IMR-90 (cell line): ENCODE results near the gene GPLD1. TPM values are rescaled to one million over a fixed set of nuclear protein-coding genes. Genes with fewer than 3 reads are reported as not detected.

Experiments used
- ATAC-seq: fragments of 200-7000 bp; cut with Tn5 transposase; 2 replicates; pipeline ENCODE4 v1.9.1; 2020; ENCODE audit warnings: low read depth, mild to moderate bottlenecking, moderate library complexity
- BruUV-seq: library from RNA; stranded (reverse); fragments of 400-500 nt; replicated peaks from 2 replicates; lab custom pipeline; 2021; lab: Mats Ljungman, UMichigan
- CTCF ChIA-PET: fragments of 300-600 bp; formaldehyde crosslinking; extraction: SDS; loops from one replicate; lab custom pipeline; 2021; ENCODE audit warnings: antibody characterized with exemption; lab: Yijun Ruan, JAX
- POLR2A ChIA-PET: fragments of 300-600 bp; sonication (Branson Sonifier 250); formaldehyde crosslinking; loops from one replicate; lab custom pipeline; 2022; ENCODE audit warnings: antibody characterized with exemption; ENCODE audit not compliant: unreplicated experiment; lab: Charles Lee
- DNase-seq: peaks from one replicate; pipeline ENCODE4 v3.0.0; 2013
- H2AFZ ChIP-seq: replicated peaks from 2 replicates; pipeline ENCODE3; 2013; ENCODE audit warnings: low read length, mild to moderate bottlenecking; ENCODE audit not compliant: poor library complexity
- H2AK5ac ChIP-seq: 2 replicates; pipeline ENCODE4 v1.6.1; 2013; ENCODE audit warnings: low read depth, low read length, inconsistent platforms
- H2AK9ac ChIP-seq: replicated peaks from 2 replicates; pipeline ENCODE3; 2013; ENCODE audit warnings: mild to moderate bottlenecking, low read depth, low read length, moderate library complexity; ENCODE audit not compliant: poor library complexity
- H2BK120ac ChIP-seq: 2 replicates; pipeline ENCODE4 v1.6.1; 2013; ENCODE audit warnings: low read depth, low read length, inconsistent platforms
- H2BK15ac ChIP-seq: 3 replicates; pipeline ENCODE4 v1.6.1; 2013; ENCODE audit warnings: low read depth, low read length, inconsistent platforms
- H2BK20ac ChIP-seq: 2 replicates; pipeline ENCODE4 v1.6.1; 2013; ENCODE audit warnings: low read depth, mild to moderate bottlenecking, inconsistent platforms, low read length, moderate library complexity
- H2BK5ac ChIP-seq: 2 replicates; pipeline ENCODE4 v1.6.1; 2013; ENCODE audit warnings: mild to moderate bottlenecking, low read depth, low read length, inconsistent platforms; ENCODE audit not compliant: poor library complexity, severe bottlenecking
- H3K14ac ChIP-seq: replicated peaks from 2 replicates; pipeline ENCODE4 v1.6.1; 2013; ENCODE audit warnings: low read depth, low read length, inconsistent platforms
- H3K18ac ChIP-seq: 2 replicates; pipeline ENCODE4 v1.6.1; 2013; ENCODE audit warnings: low read depth, low read length, control low read depth
- H3K23ac ChIP-seq: 2 replicates; pipeline ENCODE4 v1.6.1; 2013; ENCODE audit warnings: low read depth, low read length, inconsistent platforms
- H3K27ac ChIP-seq: 2 replicates; pipeline ENCODE4 v1.5.1; 2013; ENCODE audit warnings: mild to moderate bottlenecking, control low read depth, low read length; ENCODE audit not compliant: insufficient read depth
- H3K27me3 ChIP-seq: 2 replicates; pipeline ENCODE4 v1.6.1; 2013; ENCODE audit warnings: low read length; ENCODE audit not compliant: control insufficient read depth, insufficient read depth
- H3K36me3 ChIP-seq: 2 replicates; pipeline ENCODE4 v1.6.1; 2013; ENCODE audit warnings: low read length, mixed read lengths; ENCODE audit not compliant: control insufficient read depth, insufficient read depth
- H3K4ac ChIP-seq: 2 replicates; pipeline ENCODE4 v1.6.1; 2013; ENCODE audit warnings: low read depth, low read length, inconsistent platforms
- H3K4me1 ChIP-seq: 2 replicates; pipeline ENCODE4 v1.6.1; 2013; ENCODE audit warnings: low read length, mixed read lengths; ENCODE audit not compliant: control insufficient read depth, insufficient read depth
- H3K4me2 ChIP-seq: 2 replicates; pipeline ENCODE4 v1.6.1; 2013; ENCODE audit warnings: low read depth, mild to moderate bottlenecking, control low read depth, low read length, moderate library complexity
- H3K4me3 ChIP-seq: 2 replicates; pipeline ENCODE4 v1.5.1; 2013; ENCODE audit warnings: low read depth, mild to moderate bottlenecking, control low read depth, low read length, moderate library complexity; ENCODE audit not compliant: insufficient read depth
- H3K56ac ChIP-seq: 2 replicates; pipeline ENCODE4 v1.6.1; 2013; ENCODE audit warnings: low read length, inconsistent platforms; ENCODE audit not compliant: insufficient read depth; ENCODE audit errors: extremely low read depth
- H3K79me1 ChIP-seq, 2 experiments: 2 replicates each; pipeline ENCODE4 v1.6.1; 2013; ENCODE audit warnings: low read length in 2 of 2, inconsistent platforms in 1 of 2, low read depth in 1 of 2
- H3K9ac ChIP-seq: 2 replicates; pipeline ENCODE4 v1.6.1; 2013; ENCODE audit warnings: low read depth, low read length, control low read depth
- H3K9me1 ChIP-seq: 2 replicates; pipeline ENCODE4 v1.6.1; 2013; ENCODE audit warnings: low read length, inconsistent platforms; ENCODE audit not compliant: insufficient read depth
- H3K9me3 ChIP-seq: 2 replicates; pipeline ENCODE4 v1.6.1; 2013; ENCODE audit warnings: low read length; ENCODE audit not compliant: control insufficient read depth, insufficient read depth
- H4K20me1 ChIP-seq: 2 replicates; pipeline ENCODE4 v1.6.1; 2013; ENCODE audit warnings: low read length, inconsistent platforms; ENCODE audit not compliant: insufficient read depth
- H4K5ac ChIP-seq: 2 replicates; pipeline ENCODE4 v1.6.1; 2013; ENCODE audit warnings: mild to moderate bottlenecking, low read depth, low read length, control low read depth
- H4K8ac ChIP-seq, 2 experiments: 2 replicates each; pipeline ENCODE4 v1.6.1; 2013; ENCODE audit warnings: low read depth in 2 of 2, low read length in 2 of 2, control low read depth in 1 of 2, inconsistent platforms in 1 of 2
- H4K91ac ChIP-seq: 2 replicates; pipeline ENCODE4 v1.6.1; 2013; ENCODE audit warnings: low read depth, low read length, inconsistent platforms; ENCODE audit not compliant: insufficient read depth
- BHLHE40 ChIP-seq: fragments of 150-350 bp; IDR thresholded peaks from 2 replicates; pipeline ENCODE4 v1.6.1; 2016; ENCODE audit warnings: mild to moderate bottlenecking, low read depth, low read length
- CEBPB ChIP-seq: IDR thresholded peaks from 2 replicates; pipeline ENCODE4 v1.6.1; 2012; ENCODE audit warnings: low read depth, low read length, improper control_type of control experiment
- CHD1 ChIP-seq: IDR thresholded peaks from 2 replicates; pipeline ENCODE4 v1.6.1; 2012; ENCODE audit warnings: low read depth, low read length, improper control_type of control experiment
- FOS ChIP-seq: fragments of 150-350 bp; IDR thresholded peaks from 2 replicates; pipeline ENCODE4 v1.6.1; 2016; ENCODE audit warnings: low read depth, low read length
- MAFK ChIP-seq: IDR thresholded peaks from 2 replicates; pipeline ENCODE4 v1.6.1; 2012; ENCODE audit warnings: low read depth, low read length, improper control_type of control experiment
- MAZ ChIP-seq: IDR thresholded peaks from 2 replicates; pipeline ENCODE4 v1.6.1; 2012; ENCODE audit warnings: low read depth, mild to moderate bottlenecking, low read length, improper control_type of control experiment, moderate library complexity, borderline replicate concordance
- MXI1 ChIP-seq: IDR thresholded peaks from 2 replicates; pipeline ENCODE4 v1.6.1; 2012; ENCODE audit warnings: low read depth, mild to moderate bottlenecking, low read length, moderate library complexity, borderline replicate concordance
- NFE2L2 ChIP-seq: fragments of 150-350 bp; IDR thresholded peaks from 2 replicates; pipeline ENCODE4 v1.6.1; 2016; ENCODE audit warnings: low read depth, mild to moderate bottlenecking, low read length
- POLR2A ChIP-seq: IDR thresholded peaks from 2 replicates; pipeline ENCODE4 v1.6.1; 2012; ENCODE audit warnings: mild to moderate bottlenecking, low read depth, low read length
- RAD21 ChIP-seq: IDR thresholded peaks from 2 replicates; pipeline ENCODE4 v1.6.1; 2012; ENCODE audit warnings: low read length, improper control_type of control experiment
- RCOR1 ChIP-seq: IDR thresholded peaks from 2 replicates; pipeline ENCODE4 v1.6.1; 2012; ENCODE audit warnings: mild to moderate bottlenecking, low read length, improper control_type of control experiment; ENCODE audit not compliant: insufficient replicate concordance
- RFX5 ChIP-seq: IDR thresholded peaks from 2 replicates; pipeline ENCODE4 v1.8.0; 2012; ENCODE audit warnings: low read depth, mild to moderate bottlenecking, low read length, moderate library complexity
- SMC3 ChIP-seq: fragments of 150-350 bp; IDR thresholded peaks from 2 replicates; pipeline ENCODE4 v1.6.1; 2016; ENCODE audit warnings: low read depth, mild to moderate bottlenecking, antibody characterized with exemption, low read length, moderate library complexity
- USF2 ChIP-seq: fragments of 150-350 bp; IDR thresholded peaks from 2 replicates; pipeline ENCODE4 v1.6.1; 2017; ENCODE audit warnings: mild to moderate bottlenecking, antibody characterized with exemption, low read length, low read depth
- dilution Hi-C: fragments of 300-500 bp; cut with HindIII; formaldehyde crosslinking; loops from one replicate; pipeline ENCODE4 v1.14.3; 2018; ENCODE audit warnings: low sequenced_read_pairs; ENCODE audit not compliant: unreplicated experiment
- in situ Hi-C: fragments of 300-500 bp; cut with MboI; formaldehyde crosslinking; loops from 3 replicates; pipeline ENCODE4 v1.14.3; 2019; ENCODE audit warnings: low sequenced_read_pairs, inconsistent platforms, mixed read lengths
- intact Hi-C: fragments of 100-400 bp; cut with micrococcal nuclease; formaldehyde crosslinking; loops from 2 replicates; pipeline ENCODE4 v1.10.0; 2022
- polyA plus RNA-seq, 3 experiments: library from polyadenylated mRNA; depleted of rRNA; stranded (reverse); fragments of >200 nt; gene quantifications; 2 replicates each; pipeline ENCODE4 v1.2.3, GENCODE V29; 2012; ENCODE audit warnings: low replicate concordance in 1 of 3
- total RNA-seq: library from RNA; depleted of rRNA; stranded (reverse); fragments of >200 nt; gene quantifications from 2 replicates; pipeline ENCODE4 v1.2.3, GENCODE V29; 2012
- TF ChIP-seq, protein P1 (sequence below): fragments of 150-350 bp; IDR thresholded peaks from 2 replicates; pipeline ENCODE4 v1.6.1; 2016; ENCODE audit warnings: low read depth, mild to moderate bottlenecking, low read length, moderate library complexity, borderline replicate concordance

Gene GPLD1
- total and polyA plus RNA-seq, 2 of the 4 experiments (the other 2 are of a cell fraction): 0.05 to 0.18 TPM

DNA sequence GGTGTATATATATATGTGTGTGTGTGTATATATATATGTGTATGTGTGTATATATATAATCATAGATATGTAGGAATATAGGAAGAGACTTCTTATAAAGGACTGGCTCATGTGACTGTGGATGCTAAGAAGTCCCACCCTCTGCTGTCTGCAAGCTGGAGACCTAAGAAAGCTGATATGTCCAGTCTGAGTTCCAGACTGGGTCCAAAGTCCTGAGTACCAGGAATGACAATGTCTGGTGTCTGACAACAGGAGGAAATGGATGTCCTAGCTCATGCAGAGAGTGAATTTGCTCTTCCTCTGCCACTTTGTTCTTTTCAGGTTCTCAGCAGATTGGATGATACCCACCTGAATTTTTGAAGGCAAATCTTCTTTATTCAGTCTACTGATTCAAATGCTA, 12.5 kb upstream of the GPLD1 start:
- no peaks in the 10 kb centered on the region for H3K9me1 ChIP-seq
- intact Hi-C loops (no loop called here), in situ Hi-C loops (no loop called here), dilution Hi-C loops (no loop called here)
- no peak overlapping the region for H3K4me3 ChIP-seq
- H3K27me3 ChIP-seq: no peaks in the 10 kb centered on the region; the same call in 1 of the 2 replicates
- H3K27ac ChIP-seq: no peak overlapping the region
- TF ChIP-seq, protein P1, sequence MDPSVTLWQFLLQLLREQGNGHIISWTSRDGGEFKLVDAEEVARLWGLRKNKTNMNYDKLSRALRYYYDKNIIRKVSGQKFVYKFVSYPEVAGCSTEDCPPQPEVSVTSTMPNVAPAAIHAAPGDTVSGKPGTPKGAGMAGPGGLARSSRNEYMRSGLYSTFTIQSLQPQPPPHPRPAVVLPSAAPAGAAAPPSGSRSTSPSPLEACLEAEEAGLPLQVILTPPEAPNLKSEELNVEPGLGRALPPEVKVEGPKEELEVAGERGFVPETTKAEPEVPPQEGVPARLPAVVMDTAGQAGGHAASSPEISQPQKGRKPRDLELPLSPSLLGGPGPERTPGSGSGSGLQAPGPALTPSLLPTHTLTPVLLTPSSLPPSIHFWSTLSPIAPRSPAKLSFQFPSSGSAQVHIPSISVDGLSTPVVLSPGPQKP: no peak
- no peak for TF ChIP-seq MXI1
- no peak for TF ChIP-seq MAZ
- no peak for TF ChIP-seq MAFK
- no peak for TF ChIP-seq USF2
- no peak for TF ChIP-seq NFE2L2
- TF ChIP-seq POLR2A: no peak
- TF ChIP-seq SMC3: no peak
- no peak for TF ChIP-seq CHD1
- TF ChIP-seq FOS: no peak
- TF ChIP-seq RAD21: no peak
- TF ChIP-seq RCOR1: no peak
- TF ChIP-seq BHLHE40: no peak
- no peak for TF ChIP-seq RFX5
- no peak for TF ChIP-seq CEBPB
- H2AFZ ChIP-seq: no peak overlapping the region
- H2BK120ac ChIP-seq: no peak overlapping the region
- no peaks in the 10 kb centered on the region for H4K20me1 ChIP-seq
- H3K14ac ChIP-seq: no peak overlapping the region
- no peak overlapping the region for H3K9ac ChIP-seq
- no peak overlapping the region for H4K91ac ChIP-seq
- no peaks in the 10 kb centered on the region for H3K36me3 ChIP-seq
- H3K4me1 ChIP-seq: no peaks in the 10 kb centered on the region
- no peak overlapping the region for H2AK5ac ChIP-seq
- POLR2A ChIA-PET: no interaction called here
- H3K9me3 ChIP-seq: no peaks in the 10 kb centered on the region
- ATAC-seq (no peak), DNase-seq (no peak)
- H3K23ac ChIP-seq: no peak overlapping the region
- no peaks in the 10 kb centered on the region for H3K79me1 ChIP-seq
- no peak overlapping the region for H2BK20ac ChIP-seq
- no peak overlapping the region for H2BK5ac ChIP-seq
- H4K8ac ChIP-seq: no peak overlapping the region
- no peak overlapping the region for H3K56ac ChIP-seq
- peak overlapping the region; percentile 65 for H2AK9ac ChIP-seq
- H4K5ac ChIP-seq: no peak overlapping the region
- H2BK15ac ChIP-seq: no peak overlapping the region
- no peak overlapping the region for H3K4ac ChIP-seq
- CTCF ChIA-PET: interaction anchor here (1.4 kb wide), 2 partner anchors 10 to 19 kb away, joined by 3 read pairs; no protein-coding TSS in a partner anchor
- BruUV-seq: no TSS peak
- no peak overlapping the region for H3K4me2 ChIP-seq
- no peak overlapping the region for H3K18ac ChIP-seq
